ENCODE results near the gene NSFL1C. TPM values are rescaled to one million over a fixed set of nuclear protein-coding genes. Genes with fewer than 3 reads are reported as not detected.

The NSFL1C gene
- total and polyA plus RNA-seq, 12 donors = 46.1 to 510 (median 98.9) TPM

DNA sequence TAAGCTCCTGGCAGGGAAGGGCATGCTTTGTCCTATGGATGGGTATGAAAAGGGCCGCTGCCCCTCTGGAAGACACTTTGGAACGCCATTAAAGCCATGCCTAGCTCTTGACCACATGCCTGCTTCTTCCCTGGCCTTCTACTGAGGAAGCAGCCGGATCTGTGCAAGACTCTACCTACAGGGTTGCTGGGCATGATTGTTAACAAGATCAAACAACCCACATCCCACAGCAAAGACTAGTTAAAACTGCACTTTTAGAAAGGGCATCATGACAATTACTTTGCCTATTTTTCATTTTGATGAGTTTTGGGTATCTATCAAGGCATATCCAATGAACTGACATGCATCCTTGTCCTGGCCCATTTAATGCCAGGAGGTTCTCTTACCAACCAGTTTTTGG lies 25.5 kb downstream of the NSFL1C start:
- Histone ChIP-seq H3K4me1 (replicated peaks in 1 of 2) (no peaks in the 10 kb centered on the region), H3K4me3 (no peak overlapping the region), H3K36me3 (replicated peaks in 1 of 2) (peaks cover 0 to 50% of the 10 kb centered on the region in 2 donors), H3K27ac (no peak overlapping the region), H3K27me3 (no peaks in the 10 kb centered on the region), H3K9me3 (replicated peaks in 1 of 3) (no peaks in the 10 kb centered on the region)
- no peak for DNase-seq
- intact Hi-C loops (cut with DNase I) = loop anchor here in 1 of 2 donors (5.0 kb wide), 1 partner anchor 129 kb away; no protein-coding TSS in a partner anchor
- WGBS, 4 donors = 77 to 96% (median 83%) methylated on average over 3 of the region's 3 CpGs
- TF ChIP-seq, protein P1, sequence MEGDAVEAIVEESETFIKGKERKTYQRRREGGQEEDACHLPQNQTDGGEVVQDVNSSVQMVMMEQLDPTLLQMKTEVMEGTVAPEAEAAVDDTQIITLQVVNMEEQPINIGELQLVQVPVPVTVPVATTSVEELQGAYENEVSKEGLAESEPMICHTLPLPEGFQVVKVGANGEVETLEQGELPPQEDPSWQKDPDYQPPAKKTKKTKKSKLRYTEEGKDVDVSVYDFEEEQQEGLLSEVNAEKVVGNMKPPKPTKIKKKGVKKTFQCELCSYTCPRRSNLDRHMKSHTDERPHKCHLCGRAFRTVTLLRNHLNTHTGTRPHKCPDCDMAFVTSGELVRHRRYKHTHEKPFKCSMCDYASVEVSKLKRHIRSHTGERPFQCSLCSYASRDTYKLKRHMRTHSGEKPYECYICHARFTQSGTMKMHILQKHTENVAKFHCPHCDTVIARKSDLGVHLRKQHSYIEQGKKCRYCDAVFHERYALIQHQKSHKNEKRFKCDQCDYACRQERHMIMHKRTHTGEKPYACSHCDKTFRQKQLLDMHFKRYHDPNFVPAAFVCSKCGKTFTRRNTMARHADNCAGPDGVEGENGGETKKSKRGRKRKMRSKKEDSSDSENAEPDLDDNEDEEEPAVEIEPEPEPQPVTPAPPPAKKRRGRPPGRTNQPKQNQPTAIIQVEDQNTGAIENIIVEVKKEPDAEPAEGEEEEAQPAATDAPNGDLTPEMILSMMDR (IDR thresholded peaks at IDR 0.05) = no peak
- no peak for TF ChIP-seq POLR2A (IDR thresholded peaks at IDR 0.05)

DNA sequence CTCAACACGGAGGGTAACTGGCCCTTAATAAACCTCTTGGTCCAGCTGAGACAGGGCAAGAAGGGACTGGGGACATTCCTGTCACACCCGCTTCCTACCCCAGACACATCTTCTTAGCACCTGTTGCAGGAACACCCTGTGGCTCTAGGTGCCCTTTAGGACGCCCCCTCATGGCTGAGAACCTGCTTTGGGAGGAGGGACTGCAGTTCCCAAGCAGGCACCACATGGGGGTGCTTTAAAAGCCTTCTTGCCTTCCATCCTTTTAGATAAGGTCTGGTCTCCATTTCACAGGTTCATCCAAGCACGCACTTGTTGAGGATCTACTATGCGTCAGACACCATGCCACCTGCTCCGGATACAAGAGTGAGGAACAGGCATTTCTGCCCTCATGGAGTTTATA lies 26.6 kb downstream of the NSFL1C start:
- H3K4me1 ChIP-seq (replicated peaks in 1 of 2) = no peaks in the 10 kb centered on the region
- intact Hi-C loops (cut with DNase I) = loop anchor here in 1 of 2 donors (5.0 kb wide), 1 partner anchor 128 kb away; no protein-coding TSS in a partner anchor
- H3K27ac ChIP-seq = no peak overlapping the region
- WGBS, 4 donors = 80 to 99% (median 85%) methylated on average over 4 to 6 of the region's 6 CpGs
- H3K4me3 ChIP-seq = no peak overlapping the region
- H3K36me3 ChIP-seq (replicated peaks in 1 of 2) = peaks cover 0 to 39% of the 10 kb centered on the region in 2 donors
- DNase-seq = no peak
- no peaks in the 10 kb centered on the region for H3K27me3 ChIP-seq
- no peaks in the 10 kb centered on the region for H3K9me3 ChIP-seq (replicated peaks in 1 of 3)
- no peak for TF ChIP-seq POLR2A (IDR thresholded peaks at IDR 0.05)
- TF ChIP-seq, protein P1 (IDR thresholded peaks at IDR 0.05) = peak in 1 of 6 experiments; percentile 12

DNA sequence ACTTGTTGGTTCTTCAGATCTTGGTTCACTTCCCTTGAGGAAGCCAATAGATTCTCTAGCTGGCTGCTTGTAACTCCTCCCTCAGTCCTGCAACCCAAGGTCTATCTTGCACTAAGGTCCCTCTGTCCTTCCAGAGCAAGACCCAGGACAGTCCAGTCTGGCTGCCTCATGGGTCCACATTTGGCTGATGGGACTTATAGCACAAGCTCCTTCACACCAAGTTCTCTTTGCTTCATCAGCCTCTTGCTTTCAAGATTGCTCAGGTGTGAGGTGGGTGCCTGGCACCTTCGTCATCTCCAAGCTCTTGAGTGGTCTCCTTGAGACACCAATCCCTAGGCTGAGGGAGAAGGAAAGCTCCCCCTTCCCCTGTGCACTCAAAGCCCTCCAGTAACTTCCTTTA lies 28.3 kb downstream of the NSFL1C start:
- no peak for TF ChIP-seq POLR2A (IDR thresholded peaks at IDR 0.05)
- TF ChIP-seq, protein P1 (IDR thresholded peaks at IDR 0.05) = no peak
- intact Hi-C loops (cut with DNase I) = no loop called here
- no peak overlapping the region for H3K4me3 ChIP-seq
- no peak overlapping the region for H3K27ac ChIP-seq
- no peak for DNase-seq
- no peaks in the 10 kb centered on the region for H3K4me1 ChIP-seq (replicated peaks in 1 of 2)
- H3K36me3 ChIP-seq (replicated peaks in 1 of 2) = peaks cover 0 to 22% of the 10 kb centered on the region in 2 donors
- H3K27me3 ChIP-seq = no peaks in the 10 kb centered on the region
- H3K9me3 ChIP-seq (replicated peaks in 1 of 3) = no peaks in the 10 kb centered on the region
- WGBS, 4 donors = 27 to 47% (median 41%) methylated on average over 1 of the region's 1 CpG; no CpG with 5 or more reads in 1 of the 4 donors

DNA sequence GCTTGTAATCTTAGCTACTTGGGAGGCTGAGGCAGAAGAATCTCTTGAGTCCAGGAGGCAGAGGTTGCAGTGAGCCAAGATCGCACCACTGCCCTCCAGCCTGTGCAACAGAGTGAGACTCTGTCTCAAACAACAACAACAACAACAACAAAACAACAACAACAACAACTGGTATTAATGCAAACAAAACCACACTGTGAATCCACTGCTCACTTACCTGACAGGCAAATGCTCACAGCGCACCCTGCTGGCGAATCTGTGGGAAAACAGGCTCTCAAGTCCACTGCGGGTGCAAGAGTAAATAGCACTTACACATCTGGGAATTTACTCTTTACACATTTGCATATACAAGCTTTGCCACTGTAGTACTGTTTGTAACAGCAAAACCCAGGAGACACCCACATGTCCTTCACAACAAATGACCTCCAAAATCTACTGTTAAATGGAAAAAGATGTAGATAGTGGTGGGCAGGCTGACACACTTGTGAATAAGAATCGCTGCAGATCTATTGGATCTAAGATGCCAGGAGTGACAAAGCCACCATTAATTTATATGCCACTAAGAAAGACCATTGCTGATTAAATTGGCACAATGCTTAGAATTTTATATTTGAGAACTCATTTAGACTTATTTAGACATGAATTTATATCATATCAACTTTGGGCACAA lies 29.3 kb downstream of the NSFL1C start:
- Histone ChIP-seq H3K9me3 (replicated peaks in 1 of 3) (no peaks in the 10 kb centered on the region), H3K4me1 (replicated peaks in 1 of 2) (no peaks in the 10 kb centered on the region), H3K4me3 (no peak overlapping the region), H3K27ac (no peak overlapping the region), H3K36me3 (replicated peaks in 1 of 2) (peaks cover 0 to 12% of the 10 kb centered on the region in 2 donors), H3K27me3 (no peaks in the 10 kb centered on the region)
- WGBS, 4 donors = 28 to 31% (median 28%) methylated on average over 5 of the region's 5 CpGs
- no peak for TF ChIP-seq POLR2A (IDR thresholded peaks at IDR 0.05)
- TF ChIP-seq, protein P1 (IDR thresholded peaks at IDR 0.05) = peak; percentile 74 to 88 (median 85)
- intact Hi-C loops (cut with DNase I) = loop anchor here in 1 of 2 donors (2.0 kb wide), 1 partner anchor 125 kb away; no protein-coding TSS in a partner anchor
- peak; percentile 62 to 88 (median 74) for DNase-seq
